ENCODE data around the gene ATP13A2. TPM values are rescaled to one million over a fixed set of nuclear protein-coding genes. Genes with fewer than 3 reads are reported as not detected.

The ATP13A2 gene
- total RNA-seq, 1 donor from 2014 or later, result 87.1 TPM

DNA sequence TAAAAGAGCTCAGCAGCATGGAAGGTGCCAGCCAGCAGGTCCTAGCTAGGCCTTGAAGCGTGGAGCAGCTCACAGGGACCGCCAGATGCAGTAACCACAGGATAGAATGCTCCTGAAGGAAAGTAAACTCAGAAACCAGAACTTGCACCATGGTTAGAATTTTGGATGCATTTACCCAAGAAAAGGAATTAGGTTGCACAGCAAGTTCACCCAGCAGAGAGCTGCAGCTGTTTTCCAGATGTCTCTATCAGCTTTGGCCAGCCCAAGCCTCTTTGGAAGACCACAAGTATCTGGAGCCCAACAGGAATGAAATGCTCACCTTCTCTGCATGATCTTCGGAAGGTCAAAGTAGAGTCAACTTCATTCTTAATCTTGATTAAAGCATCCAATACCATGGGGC lies 21.0 kb upstream of the ATP13A2 start:
- DNase-seq (ENCODE audit: low spot score), result no peak

DNA sequence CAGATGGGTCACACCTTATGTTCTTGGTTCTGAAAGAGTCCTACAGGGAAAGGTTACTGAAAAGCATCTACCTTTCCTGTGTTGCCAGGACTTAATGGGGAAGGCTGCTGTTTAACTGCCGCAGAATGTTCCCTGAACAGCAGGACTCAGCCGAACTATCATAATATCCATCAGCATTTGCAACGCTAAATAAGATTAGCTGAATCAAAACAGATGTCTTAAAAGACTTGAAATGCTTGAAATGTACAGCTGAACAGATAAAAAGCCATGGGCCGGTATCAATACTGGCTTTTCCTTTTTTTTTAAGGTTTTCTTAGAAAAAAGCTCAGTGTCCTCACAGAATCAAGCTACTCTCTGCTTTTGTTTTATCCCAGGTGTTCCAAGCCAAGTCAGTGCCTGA lies 19.7 kb upstream of the ATP13A2 start:
- DNase-seq (ENCODE audit: low spot score), result no peak

DNA sequence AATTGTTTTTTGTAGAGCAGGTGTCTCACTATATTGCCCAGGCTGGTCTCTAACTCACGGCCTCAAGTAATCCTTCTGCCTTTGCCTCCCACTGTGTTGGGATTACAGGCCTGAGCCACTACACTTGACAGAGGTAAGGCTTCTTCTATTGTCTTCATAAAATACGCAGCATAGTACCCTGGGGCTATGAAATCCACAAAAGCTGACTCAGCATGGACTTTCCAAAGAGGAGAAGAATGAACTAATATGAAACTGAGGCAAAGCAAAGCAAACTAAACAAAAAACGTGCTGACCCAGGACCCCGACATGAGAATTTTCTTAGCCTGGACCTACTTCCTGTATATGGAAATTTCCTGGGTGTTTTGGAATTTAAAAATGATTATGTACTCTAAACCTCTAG lies 18.5 kb upstream of the ATP13A2 start:
- DNase-seq (ENCODE audit: low spot score), result no peak

DNA sequence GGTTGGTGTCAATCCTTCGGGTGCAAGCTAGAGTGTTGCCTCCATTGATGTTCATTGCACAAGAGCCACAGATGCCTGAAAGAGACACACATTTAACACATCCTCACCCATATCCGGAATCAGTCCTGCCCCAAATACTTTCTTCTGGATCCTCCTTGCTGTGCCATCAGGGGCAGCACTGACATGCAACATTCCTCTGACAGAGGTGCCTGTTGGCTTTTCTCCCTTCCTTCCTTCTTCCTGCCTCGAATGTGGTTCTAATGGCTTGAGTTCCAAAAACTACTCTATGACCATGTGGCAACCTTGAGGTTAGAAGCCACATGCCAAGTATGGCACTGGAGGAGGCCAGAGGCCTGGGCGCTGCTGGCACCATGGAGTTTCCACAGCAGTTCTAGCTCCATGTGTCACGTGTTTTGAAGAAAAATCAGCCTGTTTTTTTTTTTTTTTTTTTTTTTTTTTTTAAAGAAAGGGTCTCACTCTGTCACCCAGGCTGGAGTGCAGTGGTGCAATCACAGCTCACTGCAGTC lies 17.0 kb upstream of the ATP13A2 start:
- DNase-seq (ENCODE audit: low spot score), result no peak

DNA sequence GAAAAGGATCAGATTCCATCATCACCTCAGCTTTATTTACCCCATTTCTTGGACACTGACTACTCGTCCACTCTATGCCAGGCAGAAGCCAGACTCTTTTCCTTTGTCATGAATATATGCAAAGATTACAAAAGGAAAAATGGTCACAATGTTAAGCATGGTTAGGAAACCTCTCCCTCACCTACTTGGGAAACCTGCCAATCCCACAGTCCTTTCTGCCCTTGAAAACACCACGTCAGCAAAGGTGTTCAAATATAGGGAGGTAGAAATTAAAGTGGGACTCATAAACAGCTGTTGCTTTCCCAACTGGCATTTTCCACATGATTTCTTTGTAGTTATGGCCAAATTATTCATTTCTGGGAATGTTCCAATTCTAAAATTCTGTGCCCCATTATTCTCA lies 16.2 kb upstream of the ATP13A2 start:
- no peak for DNase-seq (ENCODE audit: low spot score)

DNA sequence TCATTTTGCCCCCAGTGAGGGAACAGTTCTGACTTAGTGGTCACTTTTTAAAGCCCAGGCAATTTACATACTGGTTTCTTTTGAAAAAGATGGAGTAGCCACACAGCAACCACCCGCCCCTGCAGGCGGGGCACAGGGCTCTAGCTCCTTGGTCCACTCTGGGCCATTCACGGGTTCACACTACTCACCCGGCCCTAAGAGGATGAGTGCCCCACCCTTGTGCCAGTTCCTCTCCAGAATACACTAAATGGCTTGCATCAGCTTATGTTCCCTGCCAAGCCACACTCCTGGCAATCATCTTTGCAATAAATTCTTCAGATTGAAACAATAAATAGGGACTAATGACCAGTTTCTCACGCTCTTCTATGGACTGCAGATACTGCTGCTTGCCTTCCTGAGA lies 15.7 kb upstream of the ATP13A2 start:
- no peak for DNase-seq (ENCODE audit: low spot score)

DNA sequence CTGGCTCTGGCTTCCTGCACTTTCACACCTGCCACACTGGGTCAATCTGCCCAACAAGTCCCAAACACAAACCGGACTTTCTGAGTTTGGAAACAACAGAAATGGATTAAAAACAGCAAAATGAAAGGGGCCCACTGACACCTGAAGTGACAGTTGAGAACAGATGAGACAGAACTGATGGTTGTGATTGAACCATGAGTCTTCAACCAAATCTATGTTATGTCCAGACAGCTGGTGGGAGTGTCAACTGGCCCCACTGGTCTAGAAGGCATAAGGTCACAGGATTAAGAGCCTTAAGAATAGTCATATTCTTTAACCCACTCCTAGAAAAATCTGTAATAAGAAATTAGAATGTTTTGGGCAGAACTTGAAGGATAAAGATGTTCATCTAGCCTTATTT lies 13.0 kb upstream of the ATP13A2 start:
- DNase-seq (ENCODE audit: low spot score), result no peak

DNA sequence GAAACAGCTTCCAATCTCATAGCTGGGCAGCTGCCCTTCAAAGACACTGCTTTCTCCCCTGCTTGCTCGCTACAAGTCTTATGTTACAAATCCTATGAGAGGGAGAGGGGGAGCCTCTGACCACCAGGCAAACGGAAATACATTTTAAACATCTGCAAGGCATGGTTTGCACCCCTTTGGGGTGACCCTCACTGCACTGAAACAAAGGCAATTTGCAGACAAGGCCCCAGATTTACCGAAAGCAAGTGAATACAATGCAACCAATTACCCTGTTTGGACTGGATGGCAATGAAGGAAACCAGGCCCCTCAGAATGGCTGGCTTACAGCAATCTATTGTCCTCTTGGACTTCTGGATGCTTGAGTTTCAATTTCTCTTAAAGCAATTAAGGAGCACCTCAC lies 11.8 kb upstream of the ATP13A2 start:
- DNase-seq (ENCODE audit: low spot score), result no peak

DNA sequence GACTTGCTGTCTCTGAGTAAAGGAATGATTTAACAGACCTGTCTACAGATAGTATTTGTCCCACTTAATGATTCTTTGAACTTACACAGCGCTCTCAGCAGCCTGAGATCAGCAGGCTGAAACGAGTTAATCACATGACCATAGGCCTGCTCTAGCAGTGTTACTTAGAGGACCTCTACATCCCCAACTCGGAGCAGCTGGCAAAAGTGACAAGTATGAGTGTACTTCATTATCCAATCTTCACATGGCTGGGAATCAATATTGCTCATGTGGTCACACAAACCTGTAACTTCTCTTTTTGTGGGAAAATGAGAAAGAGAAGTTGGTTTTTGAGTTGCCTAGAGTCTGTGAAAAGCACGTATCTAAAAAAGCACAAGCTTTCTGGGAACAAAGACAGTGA lies 11.4 kb upstream of the ATP13A2 start:
- DNase-seq (ENCODE audit: low spot score), result no peak

DNA sequence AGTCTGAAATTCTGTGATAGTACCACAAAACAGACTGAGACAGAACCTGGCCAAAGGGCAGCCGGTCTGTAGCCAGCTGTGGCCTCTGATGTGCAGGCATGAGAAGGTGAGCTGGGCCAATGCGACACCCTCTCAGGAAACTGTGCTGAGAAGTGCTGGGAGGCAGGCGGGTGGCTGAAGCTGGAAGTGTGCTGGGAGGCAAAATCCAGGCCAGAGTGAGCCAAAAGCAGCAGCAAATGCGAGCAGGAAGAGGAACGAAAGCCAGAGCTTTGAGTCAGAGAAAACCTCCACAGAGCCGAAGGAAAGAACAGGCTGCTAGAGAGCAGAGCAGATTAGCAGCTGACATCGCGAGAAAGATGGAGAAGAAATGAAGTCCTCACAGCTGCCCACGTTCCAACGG lies 10.2 kb upstream of the ATP13A2 start:
- no peak for DNase-seq (ENCODE audit: low spot score)

DNA sequence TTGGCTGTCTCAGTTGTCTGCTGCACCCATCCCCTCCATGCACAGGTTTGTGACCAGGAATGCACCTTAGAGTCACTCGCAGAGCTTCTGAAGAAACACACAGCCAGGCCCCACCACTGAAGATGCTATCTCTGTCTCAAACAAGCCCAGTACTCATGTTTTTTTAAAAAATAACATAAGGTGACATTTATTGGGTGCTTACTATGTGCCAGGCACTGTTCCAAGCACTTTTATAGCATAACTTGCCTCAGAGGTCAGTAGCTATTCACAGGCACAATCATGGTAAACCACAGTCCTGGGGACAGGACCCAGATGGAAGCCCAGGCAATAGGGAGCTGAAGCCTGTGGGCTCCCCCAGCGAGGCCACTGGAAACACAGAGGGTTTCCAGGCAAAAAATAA lies 8.8 kb upstream of the ATP13A2 start:
- DNase-seq (ENCODE audit: low spot score), result no peak

DNA sequence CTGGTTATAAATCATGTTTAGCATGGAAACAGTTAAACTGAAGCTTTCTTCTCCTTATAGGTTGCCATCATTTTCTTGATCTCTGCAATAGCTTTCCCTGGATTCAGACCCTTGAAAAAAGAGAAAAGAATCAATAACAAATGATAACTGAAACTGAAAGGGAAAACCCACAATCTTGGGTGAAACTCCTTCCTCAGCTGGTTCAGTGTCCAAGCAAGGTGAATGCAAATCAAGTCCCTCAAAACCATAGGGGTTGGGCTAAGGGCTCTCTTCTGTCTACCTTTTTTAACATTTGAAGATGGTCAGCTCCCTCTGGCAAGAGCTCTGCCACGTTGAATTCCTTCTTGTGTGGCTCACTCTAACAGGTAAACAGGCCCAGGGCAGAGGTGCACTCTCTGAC lies 7.1 kb upstream of the ATP13A2 start:
- DNase-seq (ENCODE audit: low spot score), result no peak

DNA sequence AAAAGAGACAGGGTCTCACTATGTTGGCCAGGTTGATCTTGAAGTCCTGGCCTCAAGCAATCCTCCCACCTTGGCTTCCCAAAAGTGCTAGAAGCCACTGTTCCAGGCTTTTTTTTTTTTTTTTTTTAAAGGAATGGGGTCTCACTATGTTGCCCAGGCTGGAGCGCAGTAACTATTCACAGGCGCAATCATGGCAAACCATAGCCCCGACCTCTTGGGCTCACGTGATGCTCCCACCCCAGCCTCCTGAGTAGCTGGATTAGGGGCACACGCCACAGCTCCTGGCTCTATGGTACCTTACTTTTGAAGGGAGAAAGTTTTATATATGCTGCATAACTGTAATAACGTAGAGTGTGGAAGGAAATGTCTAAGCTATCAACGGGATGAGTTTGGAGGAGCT lies 5.7 kb upstream of the ATP13A2 start:
- no peak for DNase-seq (ENCODE audit: low spot score)

DNA sequence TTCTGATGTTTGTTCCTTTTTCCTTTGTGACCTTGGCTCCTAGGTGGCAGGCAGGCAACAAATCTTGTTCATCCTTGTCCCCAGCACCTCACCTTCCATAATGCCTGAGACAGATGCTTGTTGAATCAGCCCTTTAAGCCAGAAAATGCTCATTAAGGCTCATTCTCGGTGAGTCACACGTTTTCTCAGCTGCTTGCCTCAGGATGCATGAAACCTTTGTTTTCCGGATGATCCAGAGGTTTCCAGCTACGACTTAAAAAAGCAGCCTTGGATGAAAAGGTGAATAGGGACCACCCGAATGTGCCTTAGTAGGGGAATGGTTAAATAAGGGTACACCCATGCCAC lies 4.6 kb upstream of the ATP13A2 start:
- no peak for DNase-seq (ENCODE audit: low spot score)

DNA sequence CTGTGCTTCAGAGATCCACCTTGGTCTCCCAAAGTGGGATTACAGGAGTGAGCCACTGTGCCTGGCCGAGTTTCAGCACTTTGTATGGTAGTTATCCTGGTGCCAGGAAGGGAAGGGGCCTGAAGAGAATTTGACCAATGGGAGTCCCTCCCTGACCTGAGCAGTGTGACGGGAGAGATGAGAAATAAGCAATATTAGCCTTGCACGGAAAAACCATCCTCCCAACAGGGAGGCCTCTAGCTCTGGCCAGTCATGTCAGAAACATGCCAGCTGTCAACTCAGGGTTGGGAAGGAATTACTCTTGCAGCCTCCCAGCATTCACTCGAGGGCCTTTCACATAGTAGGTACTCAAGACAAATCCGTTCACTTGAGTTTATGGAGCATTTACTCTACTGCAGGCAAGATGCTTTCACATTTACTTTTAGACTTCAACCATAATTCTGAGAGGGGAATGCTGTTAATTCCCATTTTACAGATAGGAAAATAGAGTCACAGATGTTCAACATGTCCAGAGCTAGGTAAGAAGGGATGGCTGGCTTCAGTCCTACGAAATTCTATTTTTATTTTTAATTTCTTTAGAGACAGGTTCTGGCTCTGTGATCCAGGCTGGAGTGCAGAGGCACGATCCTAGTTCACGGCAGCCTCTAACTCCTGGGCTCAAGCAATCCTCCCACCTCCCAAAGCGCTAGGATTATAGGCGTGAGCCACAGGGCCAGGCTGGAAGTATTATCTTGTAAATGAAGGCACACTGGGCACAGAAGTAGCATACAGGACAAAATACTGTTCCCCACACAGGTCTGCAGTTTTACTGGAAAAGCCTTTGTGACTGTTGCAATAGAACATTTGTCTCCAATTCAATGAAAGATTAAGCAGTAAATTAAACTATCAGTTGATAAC lies 3.2 kb upstream of the ATP13A2 start:
- DNase-seq (ENCODE audit: low spot score), result no peak

DNA sequence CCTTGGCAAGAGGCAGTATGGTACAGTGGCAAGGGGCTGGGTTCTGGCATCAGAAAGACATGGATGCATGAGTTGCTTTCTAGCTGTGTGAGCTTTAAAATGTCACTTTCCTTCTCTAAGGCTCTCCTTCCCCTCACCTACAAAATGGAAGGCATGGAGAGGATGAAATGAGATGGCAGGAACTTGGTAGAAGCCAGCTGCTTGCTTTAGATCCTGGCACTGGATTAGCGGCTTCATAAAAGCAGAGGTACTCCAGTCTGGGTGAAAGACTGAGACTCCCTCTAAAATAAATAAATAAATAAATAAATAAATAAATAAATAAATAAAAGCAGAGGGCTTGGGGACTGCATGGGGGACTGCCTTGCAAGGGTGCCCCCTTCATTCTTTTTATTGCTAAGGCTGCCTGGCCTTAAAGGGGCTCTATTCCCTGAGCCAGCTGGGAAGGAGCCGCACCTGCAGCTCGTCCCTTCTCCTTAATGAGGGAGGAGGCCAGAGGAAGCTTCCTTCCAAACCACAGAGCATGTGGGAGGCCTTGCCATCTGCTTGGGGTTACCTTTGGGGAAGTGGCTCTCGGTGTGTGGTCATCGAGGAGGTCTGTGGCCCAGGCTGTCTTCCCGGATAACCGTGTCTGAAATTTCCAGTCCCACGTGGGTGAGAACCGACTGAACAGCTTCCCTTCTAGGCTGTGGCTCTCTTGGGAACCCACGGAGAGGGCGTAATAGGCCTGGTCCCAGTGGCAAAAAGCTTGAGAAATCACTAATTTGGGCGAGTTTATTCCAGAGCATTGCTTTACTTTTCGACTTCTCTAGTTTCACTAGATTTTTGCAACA lies 2.0 kb upstream of the ATP13A2 start:
- no peak for DNase-seq (ENCODE audit: low spot score)

DNA sequence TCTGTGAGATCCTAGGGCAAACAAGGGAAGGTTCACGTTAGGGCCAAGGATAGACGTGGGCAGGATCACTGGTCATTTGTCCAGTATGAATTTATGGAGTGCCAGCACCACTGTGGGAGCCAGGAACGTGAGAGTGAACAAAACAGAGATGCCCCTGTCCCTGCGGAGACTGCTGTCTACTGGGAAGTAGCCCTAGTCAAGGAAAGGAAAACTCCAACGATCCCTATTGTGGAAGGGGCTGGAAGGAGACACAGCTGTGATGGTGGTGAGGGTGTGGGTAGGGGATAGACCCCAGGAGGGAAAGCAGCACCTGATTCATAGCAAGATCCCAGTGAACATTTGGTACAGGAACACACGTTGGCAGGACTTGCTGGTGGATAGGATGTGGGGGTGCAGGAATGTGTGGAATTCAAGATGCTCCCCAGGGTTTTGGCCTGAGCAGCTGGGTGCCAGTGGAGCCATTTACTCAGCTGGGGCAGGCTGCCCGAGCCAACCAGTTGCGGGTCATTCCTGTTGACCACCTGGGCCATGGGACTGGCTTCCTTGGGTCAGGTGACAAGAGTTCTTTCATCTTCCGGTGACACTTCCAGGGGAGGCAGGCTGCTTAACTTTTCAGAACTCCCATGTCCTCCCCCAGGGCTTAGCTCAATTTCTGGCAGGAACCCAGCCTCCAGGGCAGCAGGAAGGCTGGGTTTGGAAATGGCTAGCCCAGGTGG lies 1.2 kb upstream of the ATP13A2 start:
- no peak for DNase-seq (ENCODE audit: low spot score)

DNA sequence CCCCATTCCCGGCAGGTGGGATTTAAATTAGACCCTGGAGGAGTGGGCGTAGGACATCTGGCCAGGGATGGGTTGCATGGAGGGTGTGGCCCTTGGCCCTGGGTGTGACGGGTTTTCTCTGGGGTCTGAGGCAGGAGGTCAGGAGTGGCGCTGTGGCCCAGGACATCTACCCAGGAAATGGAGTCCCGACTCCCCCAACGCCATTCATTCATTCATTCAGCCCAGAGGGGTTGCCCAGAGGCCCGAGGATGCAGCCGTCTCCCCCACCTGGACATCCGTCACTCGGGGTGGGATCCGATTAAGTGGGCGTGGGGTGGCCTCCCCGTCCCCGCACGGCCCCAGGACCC lies 663 bp downstream of the ATP13A2 start:
- DNase-seq (ENCODE audit: low spot score), result no peak

DNA sequence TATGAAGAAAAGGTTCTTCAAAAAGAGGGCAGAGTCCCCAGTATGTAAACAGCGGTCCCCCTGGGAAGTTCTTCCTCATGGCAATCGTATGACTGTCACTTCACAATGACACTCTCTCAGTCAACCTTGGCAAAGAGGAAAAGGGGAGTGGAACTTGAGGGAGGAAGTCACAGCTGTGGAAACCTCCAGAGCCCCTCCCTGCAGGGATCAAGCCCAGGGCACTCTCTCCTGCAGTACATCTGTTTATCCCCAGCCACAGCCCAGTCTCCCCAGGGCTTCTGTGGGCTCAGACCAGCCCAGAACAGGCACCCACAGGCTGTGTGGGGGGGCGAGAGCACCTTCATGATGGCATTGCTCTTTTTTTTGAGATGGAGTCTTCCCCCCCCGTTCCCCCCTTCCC lies 2.0 kb downstream of the ATP13A2 start:
- no peak for DNase-seq (ENCODE audit: low spot score)

DNA sequence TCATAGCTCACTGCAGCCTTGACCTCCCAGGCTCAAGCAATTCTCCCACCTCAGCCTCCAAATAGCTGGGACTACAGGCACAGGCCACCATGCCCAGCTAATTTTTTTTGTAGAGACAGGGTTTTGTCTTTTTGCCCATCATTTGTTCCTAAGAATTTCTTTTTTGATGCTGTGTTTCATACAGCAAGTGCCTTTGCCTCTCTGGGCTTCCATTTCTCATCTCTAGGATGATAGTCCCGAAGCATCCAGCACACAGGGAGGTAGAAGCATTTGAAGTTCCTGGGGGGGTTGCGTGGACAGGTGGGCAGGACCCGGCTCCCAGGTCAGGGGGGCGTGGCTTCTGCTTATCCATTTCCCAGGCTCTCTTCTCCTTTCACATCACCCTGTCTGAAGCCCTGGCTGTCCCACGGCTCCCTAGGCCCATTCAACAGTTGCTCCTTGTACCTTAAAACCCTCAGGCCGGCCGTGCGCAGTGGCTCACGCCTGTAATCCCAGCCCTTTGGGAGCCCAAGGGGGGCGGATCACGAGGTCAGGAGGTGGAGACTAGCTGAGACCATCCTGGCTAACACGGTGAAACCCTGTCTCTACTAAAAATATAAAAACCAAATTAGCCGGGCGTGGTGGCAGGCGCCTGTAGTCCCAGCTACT lies 3.4 kb downstream of the ATP13A2 start:
- DNase-seq (ENCODE audit: low spot score), result no peak

DNA sequence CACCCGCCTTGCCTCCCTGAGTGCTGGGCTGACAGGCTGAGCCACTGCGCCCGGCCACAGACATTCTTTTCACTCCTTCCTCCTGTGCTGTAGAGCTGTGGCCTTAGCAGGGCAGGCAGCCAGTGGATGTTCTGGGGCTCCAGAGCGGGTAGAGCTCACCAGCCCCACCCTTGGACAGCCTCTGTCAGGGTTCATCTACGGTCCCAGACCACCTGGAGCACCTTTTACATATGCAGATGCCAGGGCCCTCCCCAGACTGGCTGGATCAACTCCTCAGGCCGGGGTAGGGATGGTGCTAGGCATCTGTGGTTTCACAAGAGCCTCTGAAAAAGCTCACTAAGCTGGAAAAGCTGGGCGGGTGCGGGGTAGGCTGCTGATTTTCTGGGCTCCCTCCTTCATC lies 4.6 kb downstream of the ATP13A2 start:
- DNase-seq (ENCODE audit: low spot score), result no peak

DNA sequence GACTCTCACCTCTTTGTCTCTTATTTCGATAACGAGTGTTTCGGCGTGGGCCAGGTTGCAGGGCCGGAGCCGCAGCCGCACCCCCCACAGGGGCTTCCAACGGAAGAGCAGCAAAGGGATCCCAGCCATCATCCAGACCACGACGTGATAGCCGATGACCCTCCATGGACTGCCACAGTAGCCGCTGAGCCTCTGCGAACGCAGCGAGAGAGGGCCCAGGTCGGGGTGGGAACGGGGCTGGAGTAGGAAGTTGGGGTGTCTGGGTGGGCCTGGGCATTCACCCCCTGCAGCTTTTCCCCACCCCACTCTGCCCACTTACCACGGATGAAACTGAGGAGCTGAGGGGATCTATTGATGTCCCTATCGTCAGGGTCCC lies 6.4 kb downstream of the ATP13A2 start:
- DNase-seq (ENCODE audit: low spot score), result no peak

Measured in mucosa of gallbladder (tissue), 1 donor.